HG02610 (cell line): Measurements from ENCODE around the gene ACOXL.

Source experiments
- ATAC-seq: cut with Tn5 transposase; IDR thresholded peaks from one replicate; pipeline ENCODE4 v1.9.1; 2021; ENCODE audit warnings: mild to moderate bottlenecking, moderate library complexity; ENCODE audit not compliant: unreplicated experiment

ACOXL gene

DNA sequence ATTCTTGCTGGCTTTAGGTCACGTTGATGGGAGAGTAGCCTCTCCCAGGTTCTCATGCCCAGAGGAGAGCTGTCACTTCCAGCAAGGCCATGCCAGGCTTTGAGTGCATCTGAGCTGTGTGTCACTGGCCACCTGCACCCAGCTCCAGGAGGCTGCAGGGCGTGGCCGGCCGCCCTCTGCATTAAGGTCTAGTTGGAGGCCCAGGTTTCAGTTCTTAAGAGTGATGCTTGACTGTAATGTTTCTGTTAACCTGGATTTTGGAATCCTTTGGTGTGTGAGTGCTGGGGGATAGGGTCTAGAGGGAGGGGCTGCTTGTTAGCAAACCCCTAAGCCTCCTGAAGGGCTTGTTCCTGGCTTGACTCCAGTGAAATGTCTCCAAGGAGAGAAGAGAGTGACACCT is 140.1 kb downstream of the ACOXL start:
- no peak for ATAC-seq

DNA sequence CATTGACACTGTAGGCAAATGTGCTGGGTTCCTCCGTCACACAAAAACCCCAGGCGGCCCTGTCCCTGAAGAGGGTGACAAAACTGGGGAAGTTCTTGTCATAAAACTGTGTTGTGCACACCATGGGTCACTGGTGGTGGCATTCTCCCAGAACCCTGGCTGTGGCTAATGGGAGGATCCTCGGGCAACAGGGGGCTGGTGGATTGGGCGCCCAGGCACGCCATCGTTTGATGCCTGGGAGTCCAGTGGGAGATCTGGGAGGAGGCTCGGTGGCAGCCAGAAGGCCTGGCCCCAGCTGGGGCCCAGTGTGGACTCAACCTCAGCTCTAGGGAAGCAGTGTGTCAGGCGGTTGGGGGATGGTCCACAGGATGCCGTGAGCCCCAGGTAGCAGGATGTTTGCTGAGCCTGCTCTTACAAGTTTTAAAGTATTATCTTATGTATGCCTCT is 140.7 kb downstream of the ACOXL start:
- peak; percentile 63 for ATAC-seq

DNA sequence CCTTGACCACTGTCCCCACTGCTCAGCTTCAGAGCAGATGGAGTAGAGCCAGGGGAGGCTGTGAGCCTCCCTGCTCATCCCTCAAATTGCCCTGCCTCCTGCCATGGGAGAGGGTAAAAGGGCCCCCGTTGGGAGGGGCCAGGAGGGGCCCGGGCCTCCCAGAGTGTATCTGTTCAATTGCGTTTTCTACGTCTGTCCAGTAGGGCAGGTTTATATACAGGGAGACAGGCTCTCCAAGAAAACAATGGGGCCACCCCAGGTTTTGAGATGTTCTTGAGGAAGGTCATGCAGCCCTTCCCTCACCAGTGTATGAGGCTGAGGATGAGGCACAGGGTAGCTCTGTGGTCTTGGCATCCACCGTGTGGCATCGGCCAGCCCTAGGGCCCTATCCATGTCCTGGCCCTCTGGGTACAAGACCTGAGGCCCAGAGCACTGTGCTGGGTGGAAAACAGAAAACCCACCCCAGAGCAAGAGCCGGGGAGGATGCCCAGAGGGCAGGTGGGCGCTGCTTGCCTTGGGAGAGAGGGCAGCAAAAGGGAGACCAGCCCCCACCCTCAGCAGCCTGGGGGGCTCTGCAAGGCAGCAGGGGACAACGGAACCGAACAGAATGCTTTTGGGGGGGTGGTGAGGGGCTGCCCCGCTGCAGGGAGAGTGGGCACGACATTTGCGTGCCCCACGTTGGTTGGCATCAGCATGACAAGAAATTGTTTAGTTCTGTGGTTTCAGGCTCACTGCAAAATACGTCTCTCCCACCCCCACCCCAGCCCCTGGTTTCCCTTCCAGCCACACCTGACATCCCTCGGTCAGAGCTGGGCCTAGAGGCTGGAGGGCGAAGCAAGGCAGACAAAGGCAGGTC is 141.5 kb downstream of the ACOXL start:
- ATAC-seq = no peak

DNA sequence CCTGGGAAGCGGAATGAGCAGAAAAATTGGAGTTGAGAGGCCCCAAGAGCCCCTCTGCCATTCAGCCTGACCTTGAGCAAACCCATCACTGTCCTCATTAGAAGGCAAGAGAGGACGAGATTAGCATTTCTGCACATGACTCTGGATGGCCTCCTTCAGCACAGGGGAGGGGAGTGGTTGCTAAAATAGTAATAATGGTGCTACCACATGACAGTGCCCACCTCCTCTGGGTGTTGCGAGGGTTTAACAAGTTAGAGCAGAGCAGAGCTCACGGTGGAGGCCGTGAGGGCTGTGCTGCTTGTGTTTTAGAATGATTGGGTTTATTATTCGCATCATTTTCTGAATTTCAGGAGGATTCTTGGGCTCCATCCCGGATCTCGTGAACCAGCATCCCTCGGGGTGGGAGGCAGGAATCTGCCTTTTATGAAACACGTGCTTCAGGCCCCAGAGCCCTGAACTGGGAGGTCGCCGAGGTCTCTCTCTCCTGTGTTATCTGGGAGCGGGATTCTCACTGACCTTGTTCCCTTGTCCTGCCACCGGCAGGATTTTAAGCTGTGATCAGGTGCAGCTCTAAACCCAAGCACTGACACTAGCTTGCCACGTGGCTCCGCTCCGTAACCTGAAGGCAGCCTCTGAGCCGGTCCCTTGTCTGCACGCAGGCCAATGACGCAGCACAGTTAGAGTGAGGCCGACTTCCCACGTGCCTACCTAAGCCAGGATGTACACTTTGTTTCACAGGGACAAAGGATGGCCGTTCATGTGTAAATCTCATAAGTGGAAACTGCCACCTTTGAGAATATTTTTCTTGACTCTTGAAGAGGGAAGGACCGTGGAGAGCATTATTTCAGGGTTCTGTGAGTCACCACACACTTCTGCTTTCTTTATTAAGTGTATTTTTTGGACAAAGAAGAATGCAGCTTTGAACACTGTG is 142.3 kb downstream of the ACOXL start:
- ATAC-seq = peak; percentile 25

DNA sequence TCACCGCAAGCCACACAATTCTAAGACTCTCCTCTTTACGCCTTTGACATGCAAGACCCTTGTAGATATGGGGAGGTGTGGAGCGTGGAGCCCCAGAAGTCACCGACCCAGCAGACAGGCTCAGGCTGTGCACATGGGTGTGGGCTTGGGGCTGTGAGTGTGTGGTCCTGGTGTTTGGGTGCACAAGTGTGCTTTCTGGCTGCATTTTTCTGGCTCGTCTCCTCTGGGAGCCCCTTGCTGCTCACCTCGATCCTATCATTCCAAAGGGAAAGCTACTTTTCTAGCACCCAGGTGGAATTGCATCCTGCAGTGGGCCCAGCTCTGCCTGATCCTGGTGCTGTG is 143.0 kb downstream of the ACOXL start:
- no peak for ATAC-seq

DNA sequence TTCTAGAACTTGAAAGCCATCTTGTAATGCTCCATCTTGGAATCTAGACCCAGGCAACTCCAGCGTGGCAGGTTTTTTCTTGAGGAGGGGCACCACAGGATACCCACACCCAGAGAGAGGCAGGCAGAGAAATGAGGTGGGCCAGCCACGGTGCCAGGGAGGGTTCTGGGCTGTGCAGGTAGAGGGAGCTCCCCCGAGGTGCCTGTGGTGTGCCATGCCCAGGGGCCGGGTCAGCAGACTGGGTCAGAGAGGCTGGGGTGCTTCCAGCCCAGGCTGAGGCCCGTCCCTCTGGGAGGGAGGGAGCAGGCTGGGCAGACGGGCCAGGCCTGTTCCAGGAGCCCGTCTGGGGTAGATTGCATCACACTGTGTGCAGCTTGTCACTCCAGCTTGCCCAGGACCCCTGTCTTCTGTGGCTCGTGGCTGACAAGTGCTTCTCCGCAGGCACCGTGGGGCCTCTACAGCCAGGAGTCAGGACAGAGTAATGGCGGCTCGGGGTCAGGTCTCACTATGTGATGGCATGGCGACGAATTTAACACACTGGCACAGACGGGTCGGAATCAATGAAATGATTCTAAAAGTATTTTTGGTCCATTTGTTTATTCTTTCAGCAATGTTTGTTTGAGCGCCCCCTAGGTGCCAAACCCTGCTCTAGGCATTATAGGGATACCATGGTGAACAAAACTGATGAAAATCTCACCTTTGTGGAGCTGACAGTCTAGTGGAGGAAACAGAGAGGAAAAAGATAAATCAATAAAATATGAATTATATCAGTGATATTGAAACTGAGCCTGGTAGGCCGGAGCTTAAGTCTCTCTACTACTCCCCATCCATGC is 144.0 kb downstream of the ACOXL start:
- no peak for ATAC-seq

DNA sequence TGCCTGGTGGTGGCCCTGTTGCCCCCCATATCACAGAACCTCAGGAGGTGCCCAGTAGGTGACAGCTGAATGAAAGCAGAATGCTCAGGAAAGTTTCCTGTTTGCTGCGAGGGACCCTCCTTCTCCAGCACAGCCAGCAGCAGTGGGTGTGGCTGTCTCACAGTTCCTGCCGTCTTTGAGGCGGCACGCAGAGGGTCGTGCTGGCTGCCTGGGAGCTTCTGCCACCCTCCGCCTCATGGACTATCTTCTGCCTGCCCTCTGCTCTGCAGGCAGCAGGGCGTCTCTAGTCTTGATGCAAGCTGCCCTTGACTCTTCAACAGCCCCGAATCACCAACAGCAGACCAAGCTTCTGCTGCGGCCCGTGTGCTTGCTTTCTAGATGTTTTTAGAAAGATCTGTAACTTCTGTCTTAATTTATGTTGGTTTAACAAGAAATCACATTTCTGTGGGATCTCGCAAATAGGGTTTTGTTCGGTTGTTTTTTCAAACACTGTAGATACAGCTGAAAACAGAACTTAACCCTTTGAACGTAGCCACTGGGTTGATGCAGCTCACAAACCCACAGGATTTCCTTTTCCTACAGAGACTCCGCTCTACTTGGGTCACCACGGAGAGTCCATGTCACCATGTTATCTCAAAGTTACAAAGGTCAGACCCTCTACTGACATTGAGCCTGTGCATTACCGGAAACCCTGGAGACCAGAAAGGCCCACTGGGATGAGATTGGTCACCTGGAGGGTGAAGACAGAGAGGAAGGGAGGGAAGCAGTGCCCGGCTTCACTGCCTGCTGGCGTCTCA is 144.9 kb downstream of the ACOXL start:
- no peak for ATAC-seq

DNA sequence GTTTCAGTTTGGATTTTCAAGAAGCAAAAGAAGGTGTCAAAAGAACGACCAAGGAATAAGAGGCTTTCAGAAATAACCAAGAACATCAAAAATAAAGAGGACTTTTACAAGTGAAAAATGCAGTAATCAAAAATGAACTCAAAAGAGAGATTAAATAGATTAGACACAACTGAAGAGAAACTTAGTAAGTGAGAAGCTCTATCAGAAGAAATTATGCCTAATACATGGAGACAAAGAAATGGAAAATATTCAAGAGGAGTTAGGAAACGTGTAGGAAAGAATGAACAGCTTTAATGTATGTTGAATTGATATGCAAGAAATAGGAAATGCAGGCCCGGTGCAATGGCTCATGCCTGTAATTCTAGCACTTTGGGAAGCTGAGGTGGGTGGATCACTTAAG is 145.8 kb downstream of the ACOXL start:
- ATAC-seq = no peak

DNA sequence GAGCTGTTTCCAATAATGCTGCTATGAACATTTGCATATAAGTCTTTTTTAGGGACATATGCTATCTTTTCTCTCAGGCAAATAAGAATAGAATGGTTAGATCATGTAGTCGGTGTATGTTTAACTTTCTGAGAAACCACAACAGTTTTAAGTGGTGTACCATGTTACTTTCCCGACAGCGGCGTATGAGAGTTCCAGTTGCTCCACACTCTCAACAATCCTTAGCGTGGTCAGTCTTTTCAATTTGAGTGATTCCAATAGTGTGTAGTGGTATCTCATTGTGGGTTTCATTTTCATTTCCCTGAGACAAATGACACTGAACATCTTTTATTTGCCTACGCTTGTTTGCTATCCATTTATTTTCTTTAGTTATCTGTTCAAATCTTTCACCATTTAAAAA is 149.5 kb downstream of the ACOXL start:
- ATAC-seq = peak; percentile 96

DNA sequence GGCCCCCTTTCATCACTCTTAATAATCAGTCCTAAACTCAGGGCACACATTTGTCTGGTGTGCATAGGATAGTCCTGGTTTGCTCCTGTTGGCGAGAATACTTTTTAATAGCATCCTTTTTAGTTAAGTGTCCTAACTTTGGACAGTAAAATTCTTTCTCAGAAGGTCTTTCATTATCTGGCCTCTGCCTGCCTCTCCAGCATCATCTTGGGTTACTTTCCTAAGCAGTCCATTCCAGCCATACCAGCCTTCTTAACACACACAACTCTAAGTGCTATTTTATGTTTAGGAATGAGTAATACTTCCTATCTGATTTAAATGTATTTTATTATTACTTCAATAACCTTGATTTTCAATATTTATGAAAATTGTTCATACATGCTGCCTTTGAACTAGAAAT is 151.0 kb downstream of the ACOXL start:
- ATAC-seq = no peak

DNA sequence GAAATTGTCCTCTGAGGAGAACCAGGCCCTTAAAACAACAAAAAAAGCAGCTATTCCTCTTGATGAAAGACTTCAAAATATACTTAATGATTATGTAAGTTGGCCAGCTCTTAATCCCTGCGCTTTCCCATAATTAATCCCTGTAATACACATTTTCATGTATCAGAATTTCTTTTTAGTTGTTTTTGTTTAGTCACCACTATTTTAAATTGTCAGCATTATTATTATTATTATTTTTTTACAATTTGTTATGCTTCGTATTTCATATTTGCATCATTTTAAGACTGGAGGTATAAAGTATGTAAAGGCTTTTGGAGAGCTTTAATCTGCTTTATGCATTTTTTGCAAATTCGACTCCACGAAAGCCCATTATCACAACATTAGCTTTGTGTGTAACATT is 152.9 kb downstream of the ACOXL start:
- no peak for ATAC-seq

DNA sequence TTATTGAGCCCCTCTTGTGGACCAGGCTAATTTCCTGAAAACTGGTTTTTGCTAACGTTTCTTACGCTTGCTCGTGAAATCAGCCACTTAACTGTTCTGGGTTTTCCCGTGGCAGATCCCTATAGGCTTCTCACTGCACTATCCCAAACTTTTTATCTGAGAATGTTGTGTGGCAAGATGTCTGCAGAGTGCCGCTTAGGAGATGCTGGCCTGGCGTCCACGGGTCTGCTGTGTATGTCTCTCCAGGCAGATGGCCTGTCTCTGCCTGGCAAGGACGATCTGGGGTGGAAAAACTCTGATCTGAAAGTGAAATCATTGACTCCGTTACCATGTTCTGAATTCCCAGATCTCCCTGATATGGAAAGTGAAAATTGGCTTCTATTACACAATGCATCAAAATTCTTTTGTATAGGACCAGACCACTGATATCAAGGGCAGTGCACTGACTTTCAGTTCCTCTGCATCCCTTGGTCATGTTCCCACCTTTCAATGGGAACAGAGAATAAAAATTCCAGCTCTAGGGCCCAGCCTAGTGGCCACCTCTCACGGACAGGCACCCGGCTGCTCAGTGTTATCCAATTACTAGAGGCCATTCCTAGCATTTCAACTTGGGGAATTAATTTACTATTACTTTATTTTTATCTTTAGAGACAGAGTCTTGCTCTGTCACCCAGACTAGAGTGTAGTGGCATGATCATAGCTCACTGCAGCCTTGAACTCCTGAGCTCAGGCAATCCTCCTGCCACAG is 154.6 kb downstream of the ACOXL start:
- ATAC-seq = no peak

DNA sequence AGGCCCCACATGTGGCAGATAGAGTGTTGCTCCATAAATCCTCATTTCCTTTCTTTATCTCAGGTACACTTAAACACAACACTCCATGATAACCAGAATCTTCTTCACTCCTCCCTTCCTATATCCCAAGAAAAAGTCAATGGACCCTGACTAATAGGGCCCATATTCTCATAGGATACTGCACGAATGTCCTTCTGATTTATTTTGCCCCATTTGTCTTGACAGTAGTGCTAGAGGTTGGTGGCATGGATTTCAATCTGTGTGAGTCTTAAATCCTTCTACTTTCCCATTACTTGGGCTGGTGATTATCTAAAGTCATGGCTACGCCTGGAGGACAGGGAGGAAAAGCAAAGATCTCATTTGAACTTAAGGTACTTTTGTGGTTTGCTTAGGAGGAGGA is 156.0 kb downstream of the ACOXL start:
- ATAC-seq = no peak

DNA sequence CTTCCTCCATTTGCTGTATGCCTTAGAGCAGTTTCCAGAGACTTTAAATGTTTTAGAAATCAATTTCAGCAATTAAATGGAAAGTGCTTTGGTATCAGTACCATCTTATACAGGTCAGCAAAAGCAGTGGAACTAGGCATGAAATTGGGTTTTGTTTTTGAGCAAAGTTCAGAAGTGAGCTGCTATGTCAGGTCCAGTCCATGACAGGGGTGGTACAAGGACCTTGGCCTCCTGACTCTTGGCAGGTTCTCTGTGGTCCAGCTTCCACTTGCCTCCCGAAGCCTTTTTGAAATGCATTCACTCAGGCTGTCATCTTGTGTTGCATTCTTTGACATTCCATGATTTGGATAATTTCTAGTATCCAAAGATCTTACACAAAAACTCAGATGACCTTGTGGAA is 159.3 kb downstream of the ACOXL start:
- ATAC-seq = no peak

DNA sequence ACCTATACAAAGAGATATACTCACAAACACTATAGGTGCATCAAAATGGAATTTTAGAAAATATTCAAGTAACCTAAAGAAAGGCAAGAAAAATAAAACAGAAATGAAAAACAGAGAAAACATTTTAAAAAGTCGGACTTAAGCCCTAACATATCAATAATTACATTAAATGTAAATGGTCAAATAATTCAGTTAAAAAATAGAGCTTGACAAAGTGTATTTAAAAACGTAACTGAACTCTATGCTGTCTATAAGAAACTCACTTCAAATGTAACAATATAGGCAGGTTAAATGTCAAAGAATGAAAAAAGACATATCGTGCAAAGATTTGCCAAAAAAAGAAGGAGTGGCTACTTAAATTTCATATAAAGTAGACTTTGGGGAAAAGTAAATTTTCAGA is 163.9 kb downstream of the ACOXL start:
- ATAC-seq = no peak

DNA sequence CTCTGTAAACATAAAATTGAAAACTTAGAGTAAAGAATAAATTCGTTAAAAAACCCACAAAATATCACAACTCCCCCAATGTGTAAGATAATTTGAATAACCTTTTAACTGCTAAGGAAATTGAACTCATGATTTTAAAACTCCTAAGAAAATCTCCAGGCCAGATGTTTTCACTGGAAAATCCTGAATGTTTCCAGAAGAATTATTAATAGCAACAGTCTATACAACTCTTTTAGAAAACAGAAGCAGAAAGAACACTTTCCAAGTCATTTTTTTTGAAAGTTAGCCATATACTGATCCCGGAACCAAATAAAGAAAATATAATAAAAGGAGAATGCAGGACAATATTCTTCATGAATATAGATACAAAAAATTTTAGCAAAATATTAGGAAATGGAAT is 165.6 kb downstream of the ACOXL start:
- ATAC-seq = no peak

DNA sequence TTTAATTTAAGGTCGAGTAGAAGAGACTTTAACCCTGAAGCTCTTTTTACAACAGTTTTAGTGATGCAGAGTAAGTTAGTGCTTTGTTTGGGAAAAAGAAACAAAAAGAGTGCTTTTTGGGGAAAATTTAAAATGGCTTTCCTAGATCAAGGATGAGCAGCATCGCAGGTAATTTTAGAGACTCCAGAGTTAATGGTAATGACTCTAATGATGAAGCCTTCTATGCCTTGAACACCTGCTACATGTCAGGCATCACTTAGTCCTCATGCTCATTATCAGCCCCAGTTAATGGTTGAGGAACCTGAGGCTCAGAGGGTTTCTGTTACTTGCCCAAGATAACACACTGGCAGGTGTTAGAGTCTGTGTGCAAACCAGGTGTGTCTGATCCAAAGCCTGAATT is 167.8 kb downstream of the ACOXL start:
- no peak for ATAC-seq

DNA sequence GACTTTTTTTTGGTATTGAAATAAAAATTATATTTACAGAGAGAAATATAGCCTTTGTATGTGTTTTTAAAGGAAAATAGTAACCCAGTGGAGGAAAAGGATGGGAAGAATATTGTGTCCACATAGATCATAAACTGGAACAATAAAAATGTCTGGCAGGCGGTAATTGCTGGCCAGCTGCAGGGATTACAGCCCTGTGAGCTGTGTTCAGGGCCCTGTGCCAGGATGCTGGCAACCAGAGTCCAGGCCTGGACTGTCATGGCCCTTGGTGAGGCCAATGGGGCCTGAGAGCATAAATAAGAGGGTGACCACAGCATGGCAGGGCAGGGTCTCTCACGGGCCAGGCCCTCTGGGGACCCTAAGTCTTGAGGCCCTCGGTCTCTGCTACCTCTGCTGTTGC is 171.2 kb downstream of the ACOXL start:
- no peak for ATAC-seq

DNA sequence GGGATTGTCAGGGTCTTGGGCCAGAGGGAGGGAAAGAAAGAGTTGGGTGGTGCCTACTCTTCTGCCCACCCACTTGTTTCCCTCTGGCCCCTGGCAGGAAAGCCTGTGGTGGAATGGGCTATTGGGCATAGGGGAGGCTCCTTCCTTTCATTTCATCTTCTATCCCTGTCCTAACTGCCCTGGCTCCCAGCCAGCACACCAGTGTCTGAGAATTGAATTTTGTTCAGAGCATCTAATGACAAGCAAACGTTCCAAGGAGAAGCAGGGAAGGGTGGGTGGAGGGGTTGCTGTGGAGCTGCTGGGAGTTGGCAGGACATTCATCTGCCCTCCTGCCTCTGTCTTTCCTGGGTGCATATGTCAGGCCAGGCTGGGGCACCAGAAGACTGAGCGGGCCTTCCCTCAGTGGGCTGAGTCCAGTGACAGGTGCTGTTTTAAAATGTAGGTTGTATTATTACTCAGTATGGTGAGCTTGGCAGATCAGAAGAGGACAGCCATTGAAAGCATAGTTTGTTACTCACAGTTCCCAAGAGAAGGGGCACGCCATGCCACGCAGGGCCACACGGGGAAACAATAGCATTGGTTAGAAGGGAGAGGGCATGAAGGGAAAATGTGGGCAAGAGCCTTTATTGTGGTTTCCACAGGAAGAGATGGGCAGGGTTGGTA is 171.9 kb downstream of the ACOXL start:
- ATAC-seq = no peak
